ENCODE data around the gene PPP1R13L. TPM values are rescaled to one million over a fixed set of nuclear protein-coding genes. Genes with fewer than 3 reads are reported as not detected.

The PPP1R13L gene
- total RNA-seq, 4 donors from 2014 or later: 28.5 to 298 (median 44.4) TPM

- Histone ChIP-seq H3K27ac (no peak overlapping the region), H3K4me3 (no peak overlapping the region), H3K36me3 (no peaks in the 10 kb centered on the region), H3K9me3 (no peaks in the 10 kb centered on the region), H3K27me3 (no peaks in the 10 kb centered on the region), H3K4me1 (no peaks in the 10 kb centered on the region)
- WGBS, 2 donors (ENCODE audit: low coverage in 1 of 2): 92 to 100% methylated on average over 3 to 11 of the region's 11 CpGs
- intact Hi-C loops (cut with DNase I; ENCODE audit: low total_unique reads) (no loop called here), in situ Hi-C loops (cut with MboI; ENCODE audit: low pct_ligation_motif_present in 1 of 4, low pct_unique_long_range_greater_than_20kb in 1 of 4, low sequenced_read_pairs in 3 of 4) (no loop called here)
- TF ChIP-seq, protein P1, sequence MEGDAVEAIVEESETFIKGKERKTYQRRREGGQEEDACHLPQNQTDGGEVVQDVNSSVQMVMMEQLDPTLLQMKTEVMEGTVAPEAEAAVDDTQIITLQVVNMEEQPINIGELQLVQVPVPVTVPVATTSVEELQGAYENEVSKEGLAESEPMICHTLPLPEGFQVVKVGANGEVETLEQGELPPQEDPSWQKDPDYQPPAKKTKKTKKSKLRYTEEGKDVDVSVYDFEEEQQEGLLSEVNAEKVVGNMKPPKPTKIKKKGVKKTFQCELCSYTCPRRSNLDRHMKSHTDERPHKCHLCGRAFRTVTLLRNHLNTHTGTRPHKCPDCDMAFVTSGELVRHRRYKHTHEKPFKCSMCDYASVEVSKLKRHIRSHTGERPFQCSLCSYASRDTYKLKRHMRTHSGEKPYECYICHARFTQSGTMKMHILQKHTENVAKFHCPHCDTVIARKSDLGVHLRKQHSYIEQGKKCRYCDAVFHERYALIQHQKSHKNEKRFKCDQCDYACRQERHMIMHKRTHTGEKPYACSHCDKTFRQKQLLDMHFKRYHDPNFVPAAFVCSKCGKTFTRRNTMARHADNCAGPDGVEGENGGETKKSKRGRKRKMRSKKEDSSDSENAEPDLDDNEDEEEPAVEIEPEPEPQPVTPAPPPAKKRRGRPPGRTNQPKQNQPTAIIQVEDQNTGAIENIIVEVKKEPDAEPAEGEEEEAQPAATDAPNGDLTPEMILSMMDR (IDR thresholded peaks at IDR 0.05): no peak
- no peak for TF ChIP-seq POLR2A (IDR thresholded peaks at IDR 0.05)
- no peak for TF ChIP-seq POLR2AphosphoS5 (IDR thresholded peaks at IDR 0.05)
- TF ChIP-seq EP300 (IDR thresholded peaks at IDR 0.05; ENCODE audit: low read depth): no peak
- DNase-seq: no peak
Observed at GRCh38 chr19:45357445-45357783, 47.5 kb downstream of the PPP1R13L start.

DNA sequence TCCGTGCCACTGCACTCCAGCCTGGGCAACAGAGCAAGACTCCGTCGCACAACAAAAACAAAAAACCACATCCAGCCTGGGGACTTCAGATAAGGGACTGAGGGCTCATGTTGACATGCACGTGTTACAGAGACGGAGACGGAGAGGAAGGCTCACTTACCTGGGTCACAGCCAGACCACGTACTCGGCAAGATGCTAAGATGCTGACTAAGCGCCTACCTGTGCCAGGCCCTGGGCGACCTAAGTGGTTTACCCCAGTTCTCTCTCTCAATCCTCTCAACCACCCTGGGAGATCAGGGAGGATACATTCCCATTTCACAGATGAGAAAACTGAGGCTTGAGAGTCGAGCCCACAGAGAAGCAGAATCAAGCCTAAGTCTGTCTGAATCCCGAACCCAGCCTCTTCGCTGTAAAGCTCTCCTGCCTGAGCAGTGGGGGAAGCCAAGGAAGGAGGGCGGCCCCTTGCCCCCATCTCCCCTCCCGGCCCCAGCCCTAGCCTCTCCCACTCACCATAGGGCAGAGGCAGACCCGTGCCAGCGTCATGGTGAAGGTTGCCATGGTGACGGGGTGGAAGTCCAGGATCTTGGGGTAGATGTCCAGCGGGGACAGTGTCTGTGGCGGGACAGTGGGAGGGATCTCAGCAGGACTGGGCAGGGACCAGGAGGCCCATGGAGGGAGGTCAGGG is 48.0 kb downstream of the PPP1R13L start:
- no peaks in the 10 kb centered on the region for H3K27me3 ChIP-seq
- H3K27ac ChIP-seq: no peak overlapping the region
- TF ChIP-seq, protein P1 (IDR thresholded peaks at IDR 0.05): no peak
- TF ChIP-seq POLR2AphosphoS5 (IDR thresholded peaks at IDR 0.05): no peak
- no peak for TF ChIP-seq POLR2A (IDR thresholded peaks at IDR 0.05)
- TF ChIP-seq EP300 (IDR thresholded peaks at IDR 0.05; ENCODE audit: low read depth): no peak
- DNase-seq: no peak
- H3K4me1 ChIP-seq: no peaks in the 10 kb centered on the region
- 80 to 94% methylated on average over 1 to 20 of the region's 20 CpGs for WGBS, 2 donors (ENCODE audit: low coverage in 1 of 2)
- H3K36me3 ChIP-seq: no peaks in the 10 kb centered on the region
- no peaks in the 10 kb centered on the region for H3K9me3 ChIP-seq
- in situ Hi-C loops (cut with MboI; ENCODE audit: low pct_ligation_motif_present in 1 of 4, low pct_unique_long_range_greater_than_20kb in 1 of 4, low sequenced_read_pairs in 3 of 4): no loop called here
- no peak overlapping the region for H3K4me3 ChIP-seq
- intact Hi-C loops (cut with DNase I; ENCODE audit: low total_unique reads): no loop called here

DNA sequence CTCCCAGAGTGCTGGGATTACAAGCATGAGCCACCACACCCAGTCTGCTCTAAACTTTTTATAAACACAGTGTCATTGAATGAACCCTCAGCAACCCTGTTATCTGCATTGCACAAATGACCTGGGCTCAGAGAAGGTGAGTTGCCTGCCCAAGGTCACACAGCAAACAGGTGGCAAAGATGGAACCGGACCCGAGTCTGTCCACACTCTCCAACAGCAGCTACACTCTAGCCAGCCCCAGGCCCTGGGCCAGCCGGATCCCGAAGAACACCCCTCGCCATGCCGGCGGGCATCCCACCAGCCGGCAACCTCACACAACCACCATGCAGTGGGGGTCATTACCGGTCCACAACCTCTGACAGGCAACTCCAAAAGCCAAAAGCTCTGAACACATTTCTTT is 49.0 kb downstream of the PPP1R13L start:
- H3K4me1 ChIP-seq: no peaks in the 10 kb centered on the region
- 93% methylated on average over 2 of the region's 9 CpGs; no CpG with 5 or more reads in 1 of the 2 donors for WGBS, 2 donors (ENCODE audit: low coverage in 1 of 2)
- H3K4me3 ChIP-seq: no peak overlapping the region
- no peaks in the 10 kb centered on the region for H3K9me3 ChIP-seq
- H3K27me3 ChIP-seq: no peaks in the 10 kb centered on the region
- TF ChIP-seq POLR2AphosphoS5 (IDR thresholded peaks at IDR 0.05): no peak
- no peak for TF ChIP-seq POLR2A (IDR thresholded peaks at IDR 0.05)
- TF ChIP-seq EP300 (IDR thresholded peaks at IDR 0.05; ENCODE audit: low read depth): no peak
- TF ChIP-seq, protein P1 (IDR thresholded peaks at IDR 0.05): no peak
- no peak overlapping the region for H3K27ac ChIP-seq
- in situ Hi-C loops (cut with MboI; ENCODE audit: low pct_ligation_motif_present in 1 of 4, low pct_unique_long_range_greater_than_20kb in 1 of 4, low sequenced_read_pairs in 3 of 4) (no loop called here), intact Hi-C loops (cut with DNase I; ENCODE audit: low total_unique reads) (no loop called here)
- DNase-seq: no peak
- no peaks in the 10 kb centered on the region for H3K36me3 ChIP-seq

- in situ Hi-C loops (cut with MboI; ENCODE audit: low pct_ligation_motif_present in 1 of 4, low pct_unique_long_range_greater_than_20kb in 1 of 4, low sequenced_read_pairs in 3 of 4): no loop called here
- H3K36me3 ChIP-seq: no peaks in the 10 kb centered on the region
Observed at GRCh38 chr19:45355402-45355801, 49.5 kb downstream of the PPP1R13L start.

More at GRCh38 chr19:45355402-45355801, 49.5 kb downstream of the PPP1R13L start:
- Histone ChIP-seq H3K4me3 (no peak overlapping the region), H3K27ac (no peak overlapping the region), H3K9me3 (no peaks in the 10 kb centered on the region), H3K27me3 (no peaks in the 10 kb centered on the region), H3K4me1 (no peaks in the 10 kb centered on the region)
- intact Hi-C loops (cut with DNase I; ENCODE audit: low total_unique reads): no loop called here
- no peak for TF ChIP-seq POLR2AphosphoS5 (IDR thresholded peaks at IDR 0.05)
- TF ChIP-seq, protein P1 (IDR thresholded peaks at IDR 0.05): no peak
- TF ChIP-seq EP300 (IDR thresholded peaks at IDR 0.05; ENCODE audit: low read depth): no peak
- WGBS, 2 donors (ENCODE audit: low coverage in 1 of 2): 97 to 98% methylated on average over 6 to 9 of the region's 9 CpGs
- DNase-seq: no peak
